ENCODE results near the gene PIK3CD. TPM values are rescaled to one million over a fixed set of nuclear protein-coding genes. Genes with fewer than 3 reads are reported as not detected.

The PIK3CD gene
- total and polyA plus RNA-seq, 10 of the 15 experiments (the other 5 are each of a cell fraction or from before 2014, with no cell fraction given) = 7.0 to 101 (median 51.1) TPM

- ChIA-PET RAD21 (ENCODE audit: unreplicated experiment) (no interaction called here), CTCF (no interaction called here), SMC1A (ENCODE audit: uncharacterized antibody, unreplicated experiment) (no interaction called here), POLR2A (no interaction called here)
- no peak for TF ChIP-seq BCL3 (IDR thresholded peaks at IDR 0.05; ENCODE audit: borderline replicate concordance, insufficient read depth, low read depth, low read length, poor library complexity, severe bottlenecking)
- TF ChIP-seq HDAC2 (IDR thresholded peaks at IDR 0.05) = no peak
- TF ChIP-seq BHLHE40 (IDR thresholded peaks at IDR 0.05; ENCODE audit: borderline replicate concordance in 1 of 2, low read depth in 2 of 2, low read length in 1 of 2) = no peak
- TF ChIP-seq YBX1 (IDR thresholded peaks at IDR 0.05) = no peak
- TF ChIP-seq NFYB (IDR thresholded peaks at IDR 0.05; ENCODE audit: insufficient read depth, low read depth, low read length) = no peak
- no peak for TF ChIP-seq ZBTB40 (IDR thresholded peaks at IDR 0.05; ENCODE audit: borderline replicate concordance)
- TF ChIP-seq FOXK2 (IDR thresholded peaks at IDR 0.05) = no peak
- TF ChIP-seq, protein P1, sequence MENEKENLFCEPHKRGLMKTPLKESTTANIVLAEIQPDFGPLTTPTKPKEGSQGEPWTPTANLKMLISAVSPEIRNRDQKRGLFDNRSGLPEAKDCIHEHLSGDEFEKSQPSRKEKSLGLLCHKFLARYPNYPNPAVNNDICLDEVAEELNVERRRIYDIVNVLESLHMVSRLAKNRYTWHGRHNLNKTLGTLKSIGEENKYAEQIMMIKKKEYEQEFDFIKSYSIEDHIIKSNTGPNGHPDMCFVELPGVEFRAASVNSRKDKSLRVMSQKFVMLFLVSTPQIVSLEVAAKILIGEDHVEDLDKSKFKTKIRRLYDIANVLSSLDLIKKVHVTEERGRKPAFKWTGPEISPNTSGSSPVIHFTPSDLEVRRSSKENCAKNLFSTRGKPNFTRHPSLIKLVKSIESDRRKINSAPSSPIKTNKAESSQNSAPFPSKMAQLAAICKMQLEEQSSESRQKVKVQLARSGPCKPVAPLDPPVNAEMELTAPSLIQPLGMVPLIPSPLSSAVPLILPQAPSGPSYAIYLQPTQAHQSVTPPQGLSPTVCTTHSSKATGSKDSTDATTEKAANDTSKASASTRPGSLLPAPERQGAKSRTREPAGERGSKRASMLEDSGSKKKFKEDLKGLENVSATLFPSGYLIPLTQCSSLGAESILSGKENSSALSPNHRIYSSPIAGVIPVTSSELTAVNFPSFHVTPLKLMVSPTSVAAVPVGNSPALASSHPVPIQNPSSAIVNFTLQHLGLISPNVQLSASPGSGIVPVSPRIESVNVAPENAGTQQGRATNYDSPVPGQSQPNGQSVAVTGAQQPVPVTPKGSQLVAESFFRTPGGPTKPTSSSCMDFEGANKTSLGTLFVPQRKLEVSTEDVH (IDR thresholded peaks at IDR 0.05; ENCODE audit: low read depth, partially characterized antibody) = no peak
- TF ChIP-seq PAX5 (IDR thresholded peaks at IDR 0.05; ENCODE audit: borderline replicate concordance, low read depth, low read length) = no peak
- no peak for TF ChIP-seq ZNF24 (IDR thresholded peaks at IDR 0.05)
- TF ChIP-seq, protein P2, sequence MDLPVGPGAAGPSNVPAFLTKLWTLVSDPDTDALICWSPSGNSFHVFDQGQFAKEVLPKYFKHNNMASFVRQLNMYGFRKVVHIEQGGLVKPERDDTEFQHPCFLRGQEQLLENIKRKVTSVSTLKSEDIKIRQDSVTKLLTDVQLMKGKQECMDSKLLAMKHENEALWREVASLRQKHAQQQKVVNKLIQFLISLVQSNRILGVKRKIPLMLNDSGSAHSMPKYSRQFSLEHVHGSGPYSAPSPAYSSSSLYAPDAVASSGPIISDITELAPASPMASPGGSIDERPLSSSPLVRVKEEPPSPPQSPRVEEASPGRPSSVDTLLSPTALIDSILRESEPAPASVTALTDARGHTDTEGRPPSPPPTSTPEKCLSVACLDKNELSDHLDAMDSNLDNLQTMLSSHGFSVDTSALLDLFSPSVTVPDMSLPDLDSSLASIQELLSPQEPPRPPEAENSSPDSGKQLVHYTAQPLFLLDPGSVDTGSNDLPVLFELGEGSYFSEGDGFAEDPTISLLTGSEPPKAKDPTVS (IDR thresholded peaks at IDR 0.05; ENCODE audit: low read depth, low read length) = no peak
- TF ChIP-seq YY1 (IDR thresholded peaks at IDR 0.05; ENCODE audit: low read depth, low read length) = no peak
- no peak for TF ChIP-seq ZSCAN29 (IDR thresholded peaks at IDR 0.05)
- TF ChIP-seq SMAD1 (IDR thresholded peaks at IDR 0.05; ENCODE audit: low read depth, partially characterized antibody) = no peak
- TF ChIP-seq SRF (IDR thresholded peaks at IDR 0.05; ENCODE audit: low read depth in 2 of 2, low read length in 2 of 2) = no peak
- Histone ChIP-seq H3K27me3 (replicated peaks in 1 of 2; ENCODE audit: control insufficient read depth in 2 of 2, insufficient read depth in 2 of 2, low read length in 1 of 2) (no peaks in the 10 kb centered on the region), H3K27ac (ENCODE audit: control insufficient read depth, insufficient read depth) (no peak overlapping the region), H2AFZ (ENCODE audit: control insufficient read depth, low read depth, low read length) (no peak overlapping the region), H3K36me3 (ENCODE audit: control insufficient read depth in 2 of 2, insufficient read depth in 2 of 2, low read length in 1 of 2) (peaks cover 33 to 54% of the 10 kb centered on the region in 2 experiments), H3K4me3 (no peak overlapping the region), H3K4me1 (ENCODE audit: control insufficient read depth, insufficient read depth, low read length) (no peaks in the 10 kb centered on the region), H3K9ac (ENCODE audit: control insufficient read depth, insufficient read depth, low read length) (no peak overlapping the region), H3K79me2 (ENCODE audit: control insufficient read depth, insufficient read depth, low read length) (no peaks in the 10 kb centered on the region), H4K20me1 (ENCODE audit: control insufficient read depth, insufficient read depth) (no peaks in the 10 kb centered on the region), H3K4me2 (ENCODE audit: control insufficient read depth, insufficient read depth) (no peak overlapping the region), H3K9me3 (replicated peaks; ENCODE audit: control insufficient read depth, insufficient read depth, low read length) (no peaks in the 10 kb centered on the region; the same call in 2 of the 3 replicates)
- BruUV-seq (replicated peaks) = no TSS peak
- intact Hi-C loops (cut with micrococcal nuclease; ENCODE audit: unreplicated experiment) = no loop called here
- 96% methylated on average over 7 of the region's 12 CpGs for WGBS (ENCODE audit: insufficient coverage, insufficient replicate concordance, low lambda C conversion rate, missing lambda C conversion rate)
- in situ Hi-C loops (cut with MboI) = no loop called here
- ATAC-seq = no peak
- FAIRE-seq = no peak
- no peak for DNase-seq (ENCODE audit: low read depth, low spot score)
Measured at GRCh38 chr1:9729523-9729922, 78.0 kb downstream of the PIK3CD start.
